Fibroblast of skin of back (primary cell): ENCODE data around the gene SERPINB8.

Experiments
- DNase-seq: peaks from one replicate; pipeline ENCODE4 v3.0.0-alpha.2; 2013

Gene SERPINB8

DNA sequence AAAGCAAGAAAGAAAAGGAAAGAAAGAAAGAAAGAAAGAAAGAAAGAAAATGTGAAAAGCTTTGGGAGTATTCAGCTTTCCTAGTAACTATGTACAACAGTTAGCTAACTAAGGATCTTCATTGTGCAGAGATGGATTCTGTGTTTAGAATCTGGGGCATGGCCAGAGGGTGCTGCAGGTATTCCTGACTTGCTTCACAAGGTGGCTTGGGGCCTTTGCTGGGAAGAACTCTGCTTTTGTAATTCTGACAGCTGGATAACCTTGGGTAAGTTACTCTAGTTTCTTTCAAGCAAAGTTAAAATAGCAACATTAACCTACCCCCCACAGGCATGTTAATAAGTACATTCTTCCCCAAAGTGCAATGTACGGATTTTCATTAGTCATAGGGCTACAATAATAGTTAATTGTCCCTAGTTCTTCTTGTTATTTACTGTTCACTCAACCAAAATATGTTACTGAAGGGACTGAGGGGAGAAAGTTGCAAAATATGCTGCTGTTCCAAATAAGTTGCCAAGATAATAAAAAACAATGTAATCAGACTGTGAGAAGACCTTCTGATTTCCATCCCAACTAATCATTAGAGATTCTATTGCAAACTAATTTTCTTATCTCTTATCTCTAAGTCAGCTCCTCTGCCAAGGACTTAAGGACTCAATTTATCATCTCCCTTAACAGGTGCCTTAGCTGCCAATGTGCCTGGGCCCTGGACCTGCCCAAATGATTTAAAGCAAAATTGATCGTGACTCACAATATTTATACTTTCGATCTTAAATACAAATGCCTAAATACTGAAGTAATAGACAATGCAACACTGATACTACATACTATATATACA is 50.3 kb downstream of the SERPINB8 start:
- no peak for DNase-seq

- no peak for DNase-seq
These were observed 56.5 kb downstream of the SERPINB8 start for GRCh38 chr18:64026350-64026749.

DNA sequence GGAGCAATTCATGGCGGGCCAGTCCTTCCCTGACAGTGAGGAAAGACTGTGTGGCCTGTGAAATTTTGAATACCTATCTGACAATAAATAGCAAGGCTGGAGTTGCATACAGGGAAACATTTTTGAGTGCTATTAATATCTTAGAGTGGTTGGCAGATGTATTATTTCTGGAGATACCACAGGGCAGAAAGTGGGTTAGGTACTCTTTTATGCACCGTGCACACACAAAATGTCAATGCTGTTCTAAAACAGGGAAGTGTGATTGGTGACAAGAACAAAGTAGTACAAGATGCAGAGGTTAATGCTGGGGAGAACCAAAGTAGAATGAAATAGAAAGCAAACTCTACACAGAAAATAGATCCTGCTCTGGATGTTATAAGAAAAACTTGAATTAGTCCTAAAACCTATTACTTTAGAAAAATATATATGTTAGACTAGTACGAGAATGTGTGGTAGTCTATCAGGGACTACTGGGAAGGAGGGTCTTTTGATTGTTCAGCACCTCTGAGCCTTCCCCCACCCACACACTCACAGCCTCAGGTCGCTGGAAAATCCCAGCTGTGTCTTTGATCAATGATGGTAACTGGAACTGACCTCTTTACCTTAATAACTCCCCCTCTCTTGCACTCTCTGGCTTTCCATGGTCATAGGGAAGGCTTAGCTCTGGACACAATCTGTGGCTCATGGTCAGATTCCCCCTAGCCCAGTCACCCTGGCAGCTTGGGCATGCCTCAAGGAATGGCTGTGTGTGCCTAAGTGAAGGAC is 58.2 kb downstream of the SERPINB8 start:
- DNase-seq = no peak

DNA sequence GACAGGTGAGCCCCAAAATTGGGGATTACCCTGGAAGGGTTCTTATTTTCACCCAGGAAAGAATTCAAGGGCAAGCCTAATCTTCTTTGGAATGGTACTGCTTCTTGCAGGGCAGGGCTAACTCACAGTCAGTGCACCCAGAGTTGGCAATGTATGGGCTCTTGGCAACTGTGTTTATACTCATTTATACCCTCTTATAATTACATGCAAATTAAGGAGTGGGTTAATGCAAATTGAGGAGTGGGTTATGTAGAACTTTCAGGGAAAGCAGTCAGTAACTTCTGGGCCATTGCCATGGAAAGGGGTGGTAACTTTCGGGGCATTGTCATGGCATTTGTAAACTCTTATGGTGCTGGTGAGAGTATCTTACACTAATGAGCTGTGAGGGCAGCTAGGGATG is 59.2 kb downstream of the SERPINB8 start:
- DNase-seq = no peak

GRCh38 chr18:64031411-64031810 is 61.5 kb downstream of the SERPINB8 start:
- DNase-seq = no peak

GRCh38 chr18:64032312-64032711 is 62.4 kb downstream of the SERPINB8 start:
- DNase-seq = no peak

- DNase-seq = peak; percentile 12
These were observed 68.0 kb downstream of the SERPINB8 start for GRCh38 chr18:64037812-64038414.
